ENCODE data around the gene TAS2R39.

Gene TAS2R39

DNA sequence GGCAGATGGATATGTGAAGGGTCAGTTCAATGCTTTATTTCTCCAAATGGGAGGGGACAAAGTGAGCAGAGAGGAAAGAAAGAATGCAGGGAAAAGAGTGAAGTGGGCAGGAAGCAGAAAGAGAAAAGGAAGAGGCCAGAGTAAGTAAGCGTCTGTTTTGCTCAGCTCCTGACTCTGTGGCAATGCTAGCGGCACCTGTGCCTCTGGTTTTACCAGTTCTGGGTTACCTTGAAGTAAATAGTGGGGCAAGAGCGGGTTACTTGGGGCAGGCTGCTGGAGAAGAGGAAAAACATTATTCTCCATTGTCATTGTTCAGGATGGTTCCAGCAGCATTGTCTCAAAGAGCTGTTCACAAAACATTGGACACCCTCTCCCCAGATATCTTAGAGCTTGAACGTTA lies 40.6 kb downstream of the TAS2R39 start:
- Histone ChIP-seq H3K27me3 (ENCODE audit: control insufficient read depth, low read length) (peaks cover 25% of the 10 kb centered on the region), H3K36me3 (ENCODE audit: control insufficient read depth, low read length) (no peaks in the 10 kb centered on the region), H3K79me2 (ENCODE audit: control insufficient read depth, low read length) (no peaks in the 10 kb centered on the region), H3K9me3 (ENCODE audit: control insufficient read depth, insufficient read depth, low read length) (no peaks in the 10 kb centered on the region), H3K4me1 (ENCODE audit: control insufficient read depth, low read length) (no peaks in the 10 kb centered on the region), H3K27ac (ENCODE audit: low read depth, low read length) (no peak overlapping the region), H4K20me1 (ENCODE audit: control insufficient read depth, insufficient read depth, low read depth, low read length) (no peaks in the 10 kb centered on the region), H3K4me2 (ENCODE audit: low read length) (no peak overlapping the region), H3K4me3 (ENCODE audit: low read length) (no peak overlapping the region), H3K9me2 (replicated peaks; ENCODE audit: control insufficient read depth, low read length) (no peaks in the 10 kb centered on the region), H3F3A (ENCODE audit: control insufficient read depth, insufficient read depth) (no peaks in the 10 kb centered on the region)
- TF ChIP-seq, protein P1, sequence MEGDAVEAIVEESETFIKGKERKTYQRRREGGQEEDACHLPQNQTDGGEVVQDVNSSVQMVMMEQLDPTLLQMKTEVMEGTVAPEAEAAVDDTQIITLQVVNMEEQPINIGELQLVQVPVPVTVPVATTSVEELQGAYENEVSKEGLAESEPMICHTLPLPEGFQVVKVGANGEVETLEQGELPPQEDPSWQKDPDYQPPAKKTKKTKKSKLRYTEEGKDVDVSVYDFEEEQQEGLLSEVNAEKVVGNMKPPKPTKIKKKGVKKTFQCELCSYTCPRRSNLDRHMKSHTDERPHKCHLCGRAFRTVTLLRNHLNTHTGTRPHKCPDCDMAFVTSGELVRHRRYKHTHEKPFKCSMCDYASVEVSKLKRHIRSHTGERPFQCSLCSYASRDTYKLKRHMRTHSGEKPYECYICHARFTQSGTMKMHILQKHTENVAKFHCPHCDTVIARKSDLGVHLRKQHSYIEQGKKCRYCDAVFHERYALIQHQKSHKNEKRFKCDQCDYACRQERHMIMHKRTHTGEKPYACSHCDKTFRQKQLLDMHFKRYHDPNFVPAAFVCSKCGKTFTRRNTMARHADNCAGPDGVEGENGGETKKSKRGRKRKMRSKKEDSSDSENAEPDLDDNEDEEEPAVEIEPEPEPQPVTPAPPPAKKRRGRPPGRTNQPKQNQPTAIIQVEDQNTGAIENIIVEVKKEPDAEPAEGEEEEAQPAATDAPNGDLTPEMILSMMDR (IDR thresholded peaks at IDR 0.05; ENCODE audit: low read depth, low read length, poor library complexity, severe bottlenecking): no peak
- TF ChIP-seq EZH2phosphoT487 (IDR thresholded peaks at IDR 0.05; ENCODE audit: borderline replicate concordance, low read length): no peak

DNA sequence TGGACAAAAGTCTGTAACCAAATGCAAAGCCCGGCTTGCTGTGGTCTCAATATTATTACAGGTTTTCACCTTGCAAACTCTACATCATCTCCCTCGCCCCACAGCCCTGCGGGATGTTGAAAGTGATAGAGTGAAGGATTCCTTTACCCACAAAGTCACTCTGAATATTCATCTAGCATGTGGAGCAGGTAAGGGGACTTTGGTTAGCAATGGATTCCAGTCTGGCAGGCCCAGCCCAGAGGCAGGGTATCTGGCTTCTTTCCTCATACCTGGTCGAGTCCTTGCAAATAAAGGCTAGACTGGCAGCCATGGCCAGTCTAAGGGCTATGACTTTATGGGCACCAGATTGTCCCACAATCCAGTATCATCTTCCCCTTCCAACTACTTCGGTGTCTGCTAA lies 41.8 kb downstream of the TAS2R39 start:
- H3K36me3 ChIP-seq (ENCODE audit: control insufficient read depth, low read length): no peaks in the 10 kb centered on the region
- no peaks in the 10 kb centered on the region for H3K9me2 ChIP-seq (replicated peaks; ENCODE audit: control insufficient read depth, low read length)
- H3K79me2 ChIP-seq (ENCODE audit: control insufficient read depth, low read length): no peaks in the 10 kb centered on the region
- no peaks in the 10 kb centered on the region for H3K9me3 ChIP-seq (ENCODE audit: control insufficient read depth, insufficient read depth, low read length)
- H4K20me1 ChIP-seq (ENCODE audit: control insufficient read depth, insufficient read depth, low read depth, low read length): no peaks in the 10 kb centered on the region
- no peaks in the 10 kb centered on the region for H3K4me1 ChIP-seq (ENCODE audit: control insufficient read depth, low read length)
- TF ChIP-seq, protein P1 (IDR thresholded peaks at IDR 0.05; ENCODE audit: low read depth, low read length, poor library complexity, severe bottlenecking): no peak
- no peak for TF ChIP-seq EZH2phosphoT487 (IDR thresholded peaks at IDR 0.05; ENCODE audit: borderline replicate concordance, low read length)
- H3K27ac ChIP-seq (ENCODE audit: low read depth, low read length): no peak overlapping the region
- H3K4me2 ChIP-seq (ENCODE audit: low read length): no peak overlapping the region
- H3F3A ChIP-seq (ENCODE audit: control insufficient read depth, insufficient read depth): no peaks in the 10 kb centered on the region
- no peak overlapping the region for H3K4me3 ChIP-seq (ENCODE audit: low read length)
- peaks cover 25% of the 10 kb centered on the region for H3K27me3 ChIP-seq (ENCODE audit: control insufficient read depth, low read length)

DNA sequence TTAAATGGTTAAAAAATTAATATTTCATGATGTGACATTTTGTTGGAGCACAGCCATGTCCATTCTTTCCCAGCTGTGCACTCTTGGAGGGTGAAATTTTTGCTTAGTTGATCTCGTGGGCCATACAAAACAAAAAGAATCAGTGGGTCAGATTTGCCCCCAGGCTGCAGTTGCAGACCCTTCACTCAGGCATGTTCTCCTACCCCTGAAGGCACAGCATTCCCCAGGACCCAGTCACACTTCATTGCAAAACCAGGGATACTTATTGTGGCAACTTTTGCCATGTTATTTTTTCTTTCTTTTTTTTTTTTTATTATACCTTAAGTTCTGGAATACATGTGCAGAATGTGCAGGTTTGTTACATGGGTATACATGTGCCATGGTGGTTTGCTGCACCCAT lies 44.6 kb downstream of the TAS2R39 start:
- H3K4me3 ChIP-seq (ENCODE audit: low read length): no peak overlapping the region
- H3K4me2 ChIP-seq (ENCODE audit: low read length): no peak overlapping the region
- H4K20me1 ChIP-seq (ENCODE audit: control insufficient read depth, insufficient read depth, low read depth, low read length): no peaks in the 10 kb centered on the region
- H3K4me1 ChIP-seq (ENCODE audit: control insufficient read depth, low read length): no peaks in the 10 kb centered on the region
- H3F3A ChIP-seq (ENCODE audit: control insufficient read depth, insufficient read depth): no peaks in the 10 kb centered on the region
- H3K27me3 ChIP-seq (ENCODE audit: control insufficient read depth, low read length): peaks cover 28% of the 10 kb centered on the region
- no peaks in the 10 kb centered on the region for H3K9me2 ChIP-seq (replicated peaks; ENCODE audit: control insufficient read depth, low read length)
- no peaks in the 10 kb centered on the region for H3K79me2 ChIP-seq (ENCODE audit: control insufficient read depth, low read length)
- peaks cover 3% of the 10 kb centered on the region; the same call in 1 of the 2 replicates for H3K9me3 ChIP-seq (ENCODE audit: control insufficient read depth, insufficient read depth, low read length)
- no peak overlapping the region for H3K27ac ChIP-seq (ENCODE audit: low read depth, low read length)
- H3K36me3 ChIP-seq (ENCODE audit: control insufficient read depth, low read length): no peaks in the 10 kb centered on the region
- TF ChIP-seq EZH2phosphoT487 (IDR thresholded peaks at IDR 0.05; ENCODE audit: borderline replicate concordance, low read length): no peak
- TF ChIP-seq, protein P1 (IDR thresholded peaks at IDR 0.05; ENCODE audit: low read depth, low read length, poor library complexity, severe bottlenecking): no peak
